Right lobe of liver (tissue), 6 donors: ENCODE data around the gene HOXC10. TPM values are rescaled to one million over a fixed set of nuclear protein-coding genes. Genes with fewer than 3 reads are reported as not detected.
A peak's percentile ranks its signal among the peaks of the same experiment; 100 is the strongest.

Experiments used
- ATAC-seq, 4 donors: fragments of 200-7000 bp; cut with Tn5 transposase; one replicate each; pipeline ENCODE4 v1.9.1; 2020; ENCODE audit warnings: mild to moderate bottlenecking in 4 of 4, moderate library complexity in 4 of 4
- DNase-seq, 3 donors: peaks; one replicate each; pipeline ENCODE4 v3.0.0-alpha.2; 2020
- H3K27ac ChIP-seq, 3 donors: fragments of 200-600 bp; one replicate each; pipeline ENCODE4 v1.8.0; 2022
- H3K27me3 ChIP-seq, 2 donors: fragments of 200-600 bp; one replicate each; pipeline ENCODE4 v1.8.0; 2022
- H3K36me3 ChIP-seq, 4 donors: fragments of 200-600 bp; sonication (generic) in 1 of 4; one replicate each; pipeline versions ENCODE4 v1.5.1 to v1.8.0; 2017 to 2022; ENCODE audit warnings: control low read depth in 1 of 4
- H3K4me1 ChIP-seq, 4 donors: fragments of 200-600 bp; sonication (generic) in 1 of 4; one replicate each; pipeline versions ENCODE4 v1.5.1 to v1.8.0; 2017 to 2022; ENCODE audit warnings: control low read depth in 1 of 4
- H3K4me3 ChIP-seq, 3 donors: fragments of 200-600 bp; one replicate each; pipeline ENCODE4 v1.8.0; 2022
- H3K9me3 ChIP-seq, 4 donors: fragments of 200-600 bp; sonication (generic) in 1 of 4; one replicate each; pipeline versions ENCODE4 v1.5.1 to v1.8.0; 2017 to 2022; ENCODE audit warnings: control low read depth in 1 of 4
- CTCF ChIP-seq, 4 donors: fragments of 200-600 bp in 3 of 4; fragments of 450-650 bp in 1 of 4; IDR thresholded peaks; one replicate each; pipeline versions ENCODE4 v1.5.1 to v1.8.0; 2016 to 2022; ENCODE audit warnings: antibody characterized with exemption in 4 of 4, mild to moderate bottlenecking in 2 of 4
- POLR2A ChIP-seq: fragments of 450-650 bp; IDR thresholded peaks from one replicate; pipeline ENCODE4 v1.6.1; 2017; ENCODE audit warnings: antibody characterized with exemption, mild to moderate bottlenecking
- WGBS: methylation state at CpG from one replicate; pipeline ENCODE4 v1.1.6; 2018; ENCODE audit warnings: low coverage, low lambda C conversion rate; ENCODE audit not compliant: insufficient coverage; ENCODE audit errors: missing lambda C conversion rate; 5-methylcytosine and 5-hydroxymethylcytosine counted together
- intact Hi-C, 2 donors: fragments of 100-400 bp; cut with DNase I; formaldehyde crosslinking; loops; one replicate each; pipeline versions ENCODE4 v1.11.2 to v1.14.1; 2022
- total RNA-seq, 6 experiments: library from RNA; depleted of rRNA in 2 of 6; stranded (reverse); fragments of >200 nt in 2 of 6; fragmentation: NEBNext Ultra II Directional in 3 of 6; extraction: Animal tissue kit (Norgen Biotek cat#: 25700) in 3 of 6; gene quantifications; one replicate each; pipeline versions ENCODE4 v1.1.0 to v1.2.4, GENCODE V29; 2016 to 2023
- donor health status: DM: no; HTN: yes; CAD: no.
- donor health status: DM: no; HTN: no; CAD: no.
- donor health status: DM: no; HTN: no; CAD: no.
- donor health status: DM: no; HTN: yes; CAD: no.
- donor health status: DM: no; HTN: yes; CAD: no.

Gene HOXC10
- total RNA-seq, 6 experiments from 2014 or later = not detected

- intact Hi-C loops = no loop called here
- H3K27ac ChIP-seq = no peak overlapping the region
Measured at GRCh38 chr12:54001283-54002187, 16.6 kb downstream of the HOXC10 start.

GRCh38 chr12:54002278-54002914, 17.4 kb downstream of the HOXC10 start:
- Histone ChIP-seq H3K27me3 (peaks cover 5 to 37% of the 10 kb centered on the region in 2 donors), H3K36me3 (no peaks in the 10 kb centered on the region), H3K4me3 (no peak overlapping the region), H3K4me1 (peaks cover 0 to 18% (median 0%) of the 10 kb centered on the region in 4 donors), H3K27ac (no peak overlapping the region), H3K9me3 (no peaks in the 10 kb centered on the region)
- no peak for ATAC-seq
- 7% methylated on average over 19 of the region's 19 CpGs for WGBS
- intact Hi-C loops = no loop called here
- no peak for DNase-seq
- no peak for TF ChIP-seq POLR2A
- TF ChIP-seq CTCF (IDR thresholded peaks at IDR 0.05) = no peak

More at GRCh38 chr12:54001283-54002187, 16.6 kb downstream of the HOXC10 start:
- Histone ChIP-seq H3K27me3 (peaks cover 5 to 44% of the 10 kb centered on the region in 2 donors), H3K9me3 (no peaks in the 10 kb centered on the region), H3K36me3 (no peaks in the 10 kb centered on the region), H3K4me3 (no peak overlapping the region), H3K4me1 (peaks cover 0 to 17% (median 0%) of the 10 kb centered on the region in 4 donors)
- WGBS = 10% methylated on average over 7 of the region's 8 CpGs
- TF ChIP-seq POLR2A = no peak
- TF ChIP-seq CTCF (IDR thresholded peaks at IDR 0.05) = no peak
- ATAC-seq = no peak
- DNase-seq = peak in 1 of 3 donors; percentile 21

GRCh38 chr12:54002915-54003389, 18.0 kb downstream of the HOXC10 start:
- intact Hi-C loops = no loop called here
- no peak overlapping the region for H3K27ac ChIP-seq
- no peak for ATAC-seq
- TF ChIP-seq POLR2A (no peak), CTCF (IDR thresholded peaks at IDR 0.05) (no peak)
- DNase-seq = no peak
- H3K4me3 ChIP-seq = no peak overlapping the region
- 12% methylated on average over 19 of the region's 19 CpGs for WGBS
- H3K4me1 ChIP-seq = peaks cover 0 to 18% (median 0%) of the 10 kb centered on the region in 4 donors
- no peaks in the 10 kb centered on the region for H3K9me3 ChIP-seq
- peaks cover 5 to 42% of the 10 kb centered on the region in 2 donors for H3K27me3 ChIP-seq
- H3K36me3 ChIP-seq = no peaks in the 10 kb centered on the region

GRCh38 chr12:54003625-54004024, 18.7 kb downstream of the HOXC10 start:
- Histone ChIP-seq H3K4me1 (peaks cover 0 to 18% (median 0%) of the 10 kb centered on the region in 4 donors), H3K27me3 (peaks cover 5 to 41% of the 10 kb centered on the region in 2 donors), H3K36me3 (no peaks in the 10 kb centered on the region), H3K27ac (no peak overlapping the region), H3K9me3 (no peaks in the 10 kb centered on the region), H3K4me3 (no peak overlapping the region)
- intact Hi-C loops = no loop called here
- WGBS = 14% methylated on average over 2 of the region's 3 CpGs
- DNase-seq (no peak), ATAC-seq (no peak)
- TF ChIP-seq POLR2A (no peak), CTCF (IDR thresholded peaks at IDR 0.05) (no peak)
